ENCODE results near the gene ASB13. TPM values are rescaled to one million over a fixed set of nuclear protein-coding genes. Genes with fewer than 3 reads are reported as not detected.
"Not testable (repeated sequence)": the region's sequence is repeated elsewhere in the genome, so short reads cannot be mapped to it uniquely, and the experiment has no call there.

ASB13 gene
- total RNA-seq, 1 donor from 2014 or later, result 11.2 TPM

DNA sequence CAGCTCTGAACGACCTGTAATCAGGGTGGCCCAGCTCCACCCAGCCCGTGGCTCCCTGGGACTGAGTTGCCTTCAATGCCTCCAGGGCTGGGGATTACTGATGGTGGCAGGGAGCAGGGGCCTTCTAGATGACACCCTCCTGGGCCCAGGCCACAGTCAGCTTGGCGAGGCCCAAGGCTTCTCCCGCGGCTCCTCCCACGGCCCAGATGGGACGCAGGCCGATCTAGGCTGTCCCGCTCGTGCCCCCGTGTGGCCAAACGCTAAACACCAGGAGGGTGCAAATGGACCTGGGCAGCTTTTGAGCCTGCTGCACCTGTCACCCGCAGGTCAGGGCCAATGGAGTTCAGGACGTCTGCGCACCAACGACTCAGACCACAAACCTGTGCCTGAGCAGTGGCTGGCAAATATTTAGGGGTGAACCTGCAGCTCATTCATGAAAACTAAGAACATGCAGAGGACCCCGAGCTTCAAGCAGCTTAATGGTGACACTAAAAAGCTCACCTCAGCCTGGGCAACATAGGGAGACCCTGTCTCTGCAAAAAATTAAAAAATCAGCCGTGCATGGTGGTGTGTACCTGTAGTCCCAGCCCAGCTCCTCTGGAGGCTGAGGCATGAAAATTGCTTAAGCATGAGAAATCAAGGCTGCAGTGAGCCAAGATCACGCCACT lies 43.2 kb downstream of the ASB13 start:
- peak; percentile 94 for DNase-seq

DNA sequence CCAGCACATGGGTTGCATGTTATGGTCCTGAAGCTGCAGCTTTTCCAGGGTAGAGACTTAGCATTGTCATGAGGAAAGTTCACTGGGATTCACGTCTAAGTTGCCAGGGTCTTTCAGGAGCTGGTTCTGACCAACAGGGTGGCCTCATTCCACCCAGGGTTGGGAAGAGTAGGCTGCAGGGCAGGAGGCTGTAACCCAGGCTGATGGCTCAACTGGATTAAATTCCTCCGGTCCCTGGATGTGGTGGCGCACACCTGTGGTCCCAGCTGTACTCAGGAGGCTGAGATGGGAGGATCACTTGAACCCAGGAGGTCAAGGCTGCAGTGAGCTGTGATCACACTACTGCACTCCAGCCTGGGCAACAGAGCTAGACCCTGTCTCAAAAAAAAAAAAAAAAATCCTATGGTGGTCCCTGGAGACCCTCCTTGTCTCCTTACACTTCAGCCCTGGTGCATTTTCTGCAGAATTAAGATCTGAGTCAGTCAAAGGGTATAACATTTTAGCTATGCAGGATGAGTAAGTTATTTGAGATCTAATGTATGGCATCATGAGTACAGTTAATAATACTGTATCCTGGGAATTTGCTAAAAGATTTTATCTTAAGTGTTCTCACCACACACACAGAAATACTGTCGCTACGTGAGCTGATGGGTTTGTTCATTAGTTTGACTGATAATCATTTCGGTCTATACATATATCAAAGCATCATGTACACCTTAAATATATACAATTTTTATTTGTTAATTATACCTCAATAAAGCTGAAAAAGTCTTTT lies 44.0 kb downstream of the ASB13 start:
- no peak for DNase-seq

DNA sequence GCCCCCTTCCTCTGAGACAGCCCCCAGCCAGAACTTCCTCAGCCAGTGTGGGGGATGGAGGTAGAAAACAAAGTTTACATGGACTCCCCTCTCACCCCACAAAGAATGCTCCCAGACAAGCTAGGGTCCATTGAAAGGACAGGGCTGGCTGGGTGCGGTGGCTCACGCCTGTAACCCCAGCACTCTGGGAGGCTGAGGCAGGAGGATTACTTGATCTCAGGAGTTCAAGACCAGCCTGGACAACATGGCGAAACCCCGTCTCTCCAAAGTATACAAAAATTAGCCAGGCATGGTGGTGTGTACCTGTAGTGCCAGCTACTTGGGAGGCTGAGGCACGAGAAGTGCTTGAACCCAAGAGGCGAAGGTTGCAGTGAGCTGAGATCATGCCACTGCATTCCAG lies 45.0 kb downstream of the ASB13 start:
- DNase-seq, result not testable (repeated sequence)

DNA sequence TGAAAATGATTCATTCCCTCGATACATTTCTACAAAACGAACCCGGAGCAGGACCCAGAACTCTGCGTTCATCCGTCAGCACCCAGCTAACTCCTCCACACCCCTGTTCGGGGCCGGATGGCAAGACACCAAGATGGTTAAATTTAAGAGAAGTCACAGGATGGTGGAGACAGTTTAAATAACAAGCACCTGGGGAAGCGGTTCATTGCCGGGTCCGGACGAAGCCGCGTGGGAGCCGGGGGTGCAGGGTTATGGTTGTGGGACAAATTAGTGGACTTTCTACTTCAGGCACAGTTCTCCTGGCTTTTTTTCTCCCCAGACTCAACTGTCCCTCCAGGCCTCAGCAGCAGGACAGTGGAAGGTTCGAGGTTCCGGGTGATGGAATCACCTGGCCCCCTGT lies 45.4 kb downstream of the ASB13 start:
- DNase-seq, result no peak

DNA sequence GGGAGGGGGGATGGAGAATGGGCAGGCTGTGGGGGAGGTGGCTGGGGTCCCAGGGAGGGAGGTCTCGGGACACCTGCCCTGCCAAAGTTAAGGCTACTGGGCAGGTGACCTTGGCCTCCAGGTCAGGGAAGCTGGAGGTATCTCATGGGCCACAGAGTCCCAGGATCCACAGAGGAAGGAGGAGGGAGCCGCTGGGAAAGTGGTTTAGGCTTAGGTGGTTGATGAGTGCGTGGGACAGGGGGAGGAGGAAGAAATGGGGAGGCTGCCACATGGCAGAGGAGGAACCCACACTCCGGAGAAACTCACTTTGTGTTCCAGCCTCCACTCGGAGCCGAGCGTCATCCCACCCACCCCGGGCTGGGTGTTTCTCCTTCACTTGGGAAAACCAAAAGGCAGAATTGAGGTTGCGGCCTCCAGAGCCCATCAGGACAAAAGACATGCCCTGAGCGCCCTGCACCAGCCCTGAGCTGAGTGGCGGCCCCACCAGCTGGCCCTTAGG lies 46.1 kb downstream of the ASB13 start:
- DNase-seq, result no peak

DNA sequence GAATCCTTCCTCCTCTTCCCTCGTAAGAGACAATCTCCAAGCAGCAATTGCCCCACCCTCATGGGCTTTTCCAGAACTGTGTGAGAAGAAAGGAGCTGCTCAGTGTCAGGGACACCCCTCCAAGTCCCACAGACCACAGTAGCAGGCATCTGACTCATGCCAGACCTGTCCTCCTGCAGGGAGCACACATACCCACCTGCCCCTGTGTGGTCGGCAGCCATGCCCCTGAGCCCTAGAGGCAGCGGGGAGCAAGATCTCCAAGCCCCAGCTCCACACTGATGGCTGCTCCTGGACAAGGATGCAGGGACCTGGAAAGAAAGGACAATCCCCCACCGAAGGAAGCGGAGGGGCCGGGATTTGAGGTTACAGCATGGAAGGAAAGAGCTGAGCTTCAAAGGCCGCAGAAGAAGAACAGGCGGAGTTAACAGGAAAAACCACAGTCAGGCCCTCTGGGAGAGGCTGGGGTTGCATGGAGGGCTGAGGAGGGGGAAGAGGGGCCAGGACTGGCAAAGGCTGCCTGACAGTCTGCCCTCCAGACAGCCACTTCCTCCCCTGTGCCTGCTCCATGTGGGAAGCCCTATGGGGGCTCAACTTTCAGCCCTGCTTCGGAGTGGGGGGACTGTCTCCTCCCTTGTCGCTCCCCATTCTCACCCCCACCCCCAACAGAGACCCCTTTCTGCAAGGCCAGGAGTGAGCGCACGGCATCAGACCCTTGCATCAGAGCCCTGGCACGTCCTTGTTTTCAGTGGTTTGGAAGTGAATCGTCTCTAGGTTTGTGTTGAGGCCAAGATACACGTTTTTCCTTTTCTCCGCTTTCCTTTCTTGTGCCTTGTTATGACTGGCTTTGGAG lies 46.8 kb downstream of the ASB13 start:
- peak; percentile 75 for DNase-seq

DNA sequence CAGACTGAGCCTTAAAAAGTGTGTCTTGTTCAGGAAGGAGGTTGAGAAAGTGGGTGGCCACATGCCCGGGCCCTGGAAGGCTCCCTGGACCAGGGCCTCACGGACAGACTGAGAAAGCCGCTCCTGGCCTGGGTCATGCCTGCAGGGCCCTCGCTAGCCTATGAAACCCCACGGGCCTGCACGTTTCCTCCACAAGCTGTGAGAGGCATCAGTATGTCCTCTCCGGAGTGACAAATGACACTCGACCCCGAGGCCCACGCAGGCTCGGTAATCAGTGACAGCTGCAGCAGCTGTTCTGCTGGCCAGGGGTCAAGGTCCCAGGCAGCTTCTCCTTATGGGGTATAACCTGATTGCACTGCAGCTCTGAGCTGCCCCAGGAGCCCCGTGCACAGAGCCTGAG lies 47.6 kb downstream of the ASB13 start:
- DNase-seq, result peak; percentile 70

DNA sequence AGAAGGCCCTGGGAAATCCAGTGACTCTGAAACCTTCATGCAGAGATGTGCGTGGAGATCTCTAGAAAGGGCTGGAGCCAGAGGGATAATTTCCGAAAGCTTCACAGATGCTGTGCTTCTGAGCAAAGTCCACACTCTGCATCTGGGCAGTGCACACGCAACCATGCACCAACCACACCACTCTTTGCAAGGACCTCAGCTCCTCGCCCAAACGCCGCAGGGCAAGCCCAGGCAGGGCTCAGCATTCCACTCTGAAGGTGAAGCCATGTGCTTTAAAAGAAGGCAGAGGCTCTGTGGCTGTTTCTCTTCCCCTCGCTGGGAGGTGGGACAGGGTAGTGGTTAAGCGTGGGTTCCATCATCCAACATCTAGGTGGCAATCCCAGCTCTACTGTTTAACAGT lies 48.4 kb downstream of the ASB13 start:
- DNase-seq, result no peak

DNA sequence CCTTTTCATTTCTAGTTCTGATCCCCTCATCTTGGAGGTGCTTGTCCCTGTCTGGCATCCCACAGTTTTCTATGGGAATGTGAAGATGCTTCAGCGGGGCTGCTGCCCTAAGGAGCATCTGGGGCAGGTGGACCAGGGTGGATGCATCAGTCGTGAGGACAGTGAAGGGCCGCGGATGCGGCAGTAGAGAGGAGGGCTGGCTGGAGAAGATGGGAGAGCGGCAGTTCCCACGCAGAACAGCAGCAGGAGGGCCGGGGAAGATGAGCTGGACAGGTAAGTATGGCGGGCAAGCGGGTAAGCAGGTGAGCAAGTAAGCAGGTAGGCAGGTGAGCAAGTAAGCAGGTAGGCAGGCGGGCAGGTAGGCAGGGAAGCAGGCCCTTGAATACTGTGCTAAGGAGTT lies 48.9 kb downstream of the ASB13 start:
- no peak for DNase-seq

DNA sequence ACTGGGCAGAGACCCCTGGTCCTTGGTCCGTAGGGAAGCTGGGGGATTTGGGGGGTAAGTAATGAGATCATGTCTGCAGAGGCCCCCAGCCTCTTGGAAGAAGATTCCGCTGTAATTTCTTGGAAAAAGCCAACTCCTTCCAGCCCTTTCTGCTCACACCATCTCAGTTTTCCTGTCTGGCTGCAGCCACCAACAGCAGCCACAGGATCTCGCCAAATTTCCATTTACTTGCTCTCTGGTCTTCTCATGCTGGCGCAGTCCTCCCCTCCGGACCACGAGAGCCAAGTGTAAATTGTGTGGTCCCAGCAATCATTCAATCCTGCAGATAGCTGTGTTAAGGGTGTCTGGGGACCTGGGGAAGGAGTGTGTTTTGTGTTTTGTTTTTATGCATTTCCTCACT lies 49.6 kb downstream of the ASB13 start:
- peak; percentile 92 for DNase-seq

DNA sequence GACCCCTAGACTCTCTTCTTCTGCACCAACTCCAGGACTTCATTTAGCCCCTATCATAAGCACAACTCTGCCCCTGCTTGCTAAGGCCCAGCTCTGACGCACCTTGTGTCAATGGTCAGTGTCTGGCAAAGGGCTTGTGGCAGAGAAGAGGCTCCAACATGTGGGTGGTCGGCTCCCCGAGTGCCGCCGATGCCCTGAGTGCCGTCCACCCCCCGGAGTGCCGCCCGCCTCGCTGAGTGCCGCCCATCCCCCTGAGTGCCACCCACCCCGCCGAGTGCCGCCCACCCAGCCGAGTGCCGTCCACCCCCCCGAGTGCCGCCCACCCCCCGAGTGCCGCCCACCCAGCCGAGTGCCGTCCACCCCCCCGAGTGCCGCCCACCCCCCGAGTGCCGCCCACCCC lies 50.3 kb downstream of the ASB13 start:
- no peak for DNase-seq

DNA sequence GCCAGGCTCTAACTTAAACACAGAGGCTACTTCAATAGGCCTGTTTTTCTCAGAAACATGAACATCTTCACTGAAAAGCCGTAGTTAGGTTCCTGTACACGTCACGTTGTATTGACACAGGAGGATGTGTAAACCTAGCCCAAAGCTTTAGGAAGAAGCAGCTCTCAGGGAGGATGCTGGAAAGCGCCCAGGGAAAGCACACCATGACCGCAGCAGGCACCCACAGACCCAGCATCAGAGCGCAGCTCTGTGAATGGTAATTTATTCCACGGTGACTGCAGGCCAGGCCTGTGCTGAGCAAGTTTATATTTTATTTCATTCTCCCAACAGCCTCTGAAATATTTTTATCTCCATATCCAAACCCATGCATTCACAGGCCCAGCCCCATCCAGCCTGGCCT lies 51.1 kb downstream of the ASB13 start:
- DNase-seq, result peak; percentile 80

DNA sequence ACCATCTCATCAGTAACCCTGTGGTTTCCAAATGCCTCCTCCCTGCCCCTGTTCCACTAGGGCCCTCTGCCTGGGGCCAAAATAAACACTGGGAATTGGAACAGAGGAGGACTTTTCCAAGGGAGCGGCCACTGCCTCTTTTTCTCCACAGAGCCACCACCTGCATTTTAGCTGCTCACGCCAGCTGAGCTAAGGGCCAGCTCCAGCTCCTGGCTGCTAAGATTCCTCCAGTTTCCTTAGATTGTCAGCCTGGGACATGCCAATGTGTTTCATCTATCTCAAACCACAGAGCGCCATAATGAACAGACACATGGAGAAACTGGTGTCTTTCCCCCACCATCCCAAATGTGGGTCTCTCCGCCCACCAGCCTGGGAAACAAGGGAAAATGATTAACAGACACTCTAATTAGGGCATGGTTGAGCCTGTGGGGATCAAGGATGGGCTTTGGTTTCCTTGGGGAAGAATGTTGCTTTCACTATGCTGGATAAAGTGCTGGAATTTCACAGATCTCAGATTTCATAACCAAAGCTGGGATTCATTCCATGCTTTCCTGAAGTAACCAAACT lies 52.2 kb downstream of the ASB13 start:
- peak; percentile 92 for DNase-seq

DNA sequence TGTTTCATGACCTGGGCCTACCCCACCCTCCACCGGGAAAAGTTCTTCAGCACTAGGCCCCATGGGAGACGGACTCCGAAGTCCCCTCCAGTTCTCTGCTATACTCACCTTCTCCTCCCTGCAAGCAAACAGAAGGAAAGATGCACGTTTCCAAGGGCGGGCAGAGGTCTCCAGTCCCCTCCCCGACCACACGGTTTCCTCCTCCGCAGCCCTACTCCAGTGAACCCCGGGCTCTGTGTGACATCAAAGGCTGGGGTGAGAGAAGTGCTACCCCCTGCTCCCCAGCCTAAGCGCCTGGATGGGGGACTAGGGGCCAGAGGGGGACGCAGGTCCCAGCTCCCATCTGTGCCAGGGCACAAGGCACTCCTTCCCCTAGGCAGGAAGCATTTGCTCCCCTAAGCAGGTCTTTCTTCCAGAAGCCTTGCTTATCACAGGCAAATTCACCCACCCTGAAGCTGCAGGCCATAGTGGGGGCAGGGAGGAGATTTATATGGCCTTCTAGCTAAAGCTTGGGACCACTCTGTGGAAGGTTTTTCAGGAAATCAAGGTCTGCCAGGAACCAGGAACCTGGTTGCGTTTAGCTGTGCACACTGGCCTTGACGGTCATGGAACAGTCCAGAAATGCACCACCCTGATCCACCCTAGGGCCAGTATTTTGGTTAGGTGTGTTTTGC lies 52.8 kb downstream of the ASB13 start:
- DNase-seq, result no peak

DNA sequence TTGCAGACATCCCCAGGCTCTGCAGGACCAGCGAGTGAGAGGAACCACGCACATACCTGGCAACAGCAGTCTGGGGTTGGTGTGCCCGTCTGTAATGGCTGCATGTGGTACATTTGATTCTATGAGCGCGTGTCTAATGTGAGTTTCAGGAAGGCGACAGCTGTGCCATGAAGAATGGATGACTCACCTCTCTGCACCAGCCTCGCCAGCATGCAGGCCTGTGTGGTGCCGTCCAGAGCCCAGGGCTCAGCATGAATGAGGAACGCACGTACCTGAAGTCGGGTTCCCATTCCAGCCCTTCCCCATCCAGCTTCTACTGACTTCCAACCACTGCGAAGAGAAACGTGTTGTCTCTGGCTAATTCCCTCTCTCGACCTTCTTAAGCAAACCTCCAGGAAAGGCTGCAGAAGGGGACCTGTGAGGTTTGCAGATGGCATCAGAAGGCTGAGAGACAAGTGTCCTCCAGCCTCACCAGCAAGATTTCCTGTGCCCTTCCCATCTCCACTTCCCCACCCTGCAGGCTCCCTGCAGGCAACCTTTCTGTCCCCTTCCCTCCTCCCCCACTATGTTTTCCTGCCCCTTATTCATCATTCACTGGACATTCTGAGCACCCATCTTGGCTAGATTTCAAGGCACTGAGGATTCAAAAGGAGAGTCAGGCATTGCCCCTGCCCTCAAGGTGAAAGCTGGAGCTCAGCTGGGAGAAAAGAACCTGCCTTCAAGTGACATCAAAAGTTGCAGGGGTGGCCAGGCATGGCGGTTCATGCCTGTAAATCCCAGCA lies 54.3 kb downstream of the ASB13 start:
- DNase-seq, result peak; percentile 71

DNA sequence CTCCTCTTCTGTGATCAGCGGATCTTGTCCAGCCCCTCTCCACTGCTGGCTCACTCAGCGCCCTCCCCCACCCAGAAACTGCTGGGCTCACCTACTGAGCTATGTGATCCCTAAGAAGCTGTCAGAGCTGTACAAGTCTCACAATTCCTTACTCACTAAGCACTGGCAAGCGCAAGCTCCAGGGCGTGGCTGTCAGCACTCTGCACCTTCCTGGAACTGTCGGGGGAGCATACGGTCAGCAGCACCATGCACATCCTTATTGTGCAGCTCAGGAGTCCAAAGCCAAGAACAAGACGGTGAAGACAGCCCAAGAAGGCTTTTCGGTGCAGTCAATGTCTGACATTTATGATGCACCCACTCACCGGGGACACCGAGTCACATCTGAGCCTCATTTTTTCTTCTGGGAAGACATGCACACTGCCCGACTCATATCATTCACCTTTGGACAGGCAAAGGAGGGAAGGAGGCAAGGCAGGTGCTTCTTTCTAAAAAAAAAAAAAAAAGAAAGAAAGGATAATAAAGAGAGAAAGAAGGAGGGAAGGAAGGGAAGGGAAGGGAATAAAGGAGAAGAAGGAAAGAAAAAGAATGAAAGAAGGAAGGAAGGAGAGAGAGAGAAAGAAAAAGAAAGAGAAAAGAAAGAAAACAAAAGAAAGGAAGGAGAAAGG lies 56.3 kb downstream of the ASB13 start:
- no peak for DNase-seq

DNA sequence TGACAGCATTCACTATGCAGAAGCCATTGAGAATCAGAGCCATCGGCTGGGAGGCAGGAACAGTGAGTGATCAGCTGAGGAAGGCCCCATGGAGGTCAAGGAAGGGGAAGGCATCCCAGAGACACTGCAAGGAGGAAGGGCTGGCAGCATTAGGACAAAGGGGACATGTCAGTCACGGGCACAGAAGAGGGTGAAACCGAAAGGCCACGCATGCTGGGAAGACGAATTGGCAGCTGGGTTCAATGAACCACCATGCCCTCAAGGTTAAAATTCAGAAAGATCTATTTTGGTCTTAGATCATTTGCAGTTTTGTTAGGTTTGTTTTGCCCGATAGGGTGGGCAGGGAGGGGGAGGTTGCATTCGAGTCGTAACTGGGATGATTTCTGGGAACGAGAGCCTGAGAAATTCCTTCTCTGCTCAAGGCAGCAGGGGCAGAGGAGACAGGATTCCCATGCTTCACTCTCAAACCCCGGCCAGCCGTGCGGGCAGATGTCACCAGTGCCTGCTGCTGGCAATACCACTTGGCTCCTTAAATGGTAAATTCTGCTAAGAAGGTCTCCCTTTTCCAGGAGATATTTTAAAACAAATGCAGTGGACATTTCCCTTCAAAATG lies 57.7 kb downstream of the ASB13 start:
- no peak for DNase-seq

DNA sequence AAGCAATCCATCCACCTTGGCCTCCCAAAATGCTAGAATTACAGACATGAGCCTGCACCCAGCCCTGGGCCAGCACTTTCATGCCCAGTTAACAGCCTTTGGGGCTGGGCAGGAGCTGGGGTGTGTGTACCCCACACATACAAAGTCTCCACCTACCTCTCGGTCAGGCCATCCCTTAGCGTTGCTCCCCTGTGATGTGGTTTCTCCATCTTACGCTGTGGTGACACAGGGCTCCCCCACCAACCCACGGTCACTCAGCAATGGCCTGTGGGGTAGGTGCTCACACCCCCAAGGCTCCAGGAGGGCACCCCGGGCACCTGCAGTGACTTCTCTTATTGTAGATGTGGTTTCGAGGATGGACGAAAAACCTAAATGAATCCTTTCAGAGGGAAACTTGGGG lies 58.8 kb downstream of the ASB13 start:
- no peak for DNase-seq

DNA sequence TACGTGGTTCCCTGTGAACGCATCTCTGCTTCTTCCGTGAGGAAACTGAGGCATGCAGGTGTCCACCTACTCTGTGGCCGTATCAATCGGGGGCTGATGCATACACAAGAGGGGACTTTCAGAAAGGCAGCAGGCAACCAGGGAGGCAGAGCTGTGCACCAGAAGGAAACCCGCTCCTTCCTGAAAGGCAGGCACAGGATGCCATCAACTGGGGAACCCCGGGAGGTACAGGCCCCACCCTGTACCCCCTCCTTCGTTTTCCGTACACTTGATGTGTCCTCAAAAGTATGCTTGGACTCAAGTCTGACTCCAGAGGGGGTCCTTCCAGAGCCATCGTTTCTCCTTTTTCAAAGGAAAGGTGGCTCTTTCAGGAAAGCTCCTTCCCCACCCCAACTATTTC lies 59.5 kb downstream of the ASB13 start:
- DNase-seq, result no peak

DNA sequence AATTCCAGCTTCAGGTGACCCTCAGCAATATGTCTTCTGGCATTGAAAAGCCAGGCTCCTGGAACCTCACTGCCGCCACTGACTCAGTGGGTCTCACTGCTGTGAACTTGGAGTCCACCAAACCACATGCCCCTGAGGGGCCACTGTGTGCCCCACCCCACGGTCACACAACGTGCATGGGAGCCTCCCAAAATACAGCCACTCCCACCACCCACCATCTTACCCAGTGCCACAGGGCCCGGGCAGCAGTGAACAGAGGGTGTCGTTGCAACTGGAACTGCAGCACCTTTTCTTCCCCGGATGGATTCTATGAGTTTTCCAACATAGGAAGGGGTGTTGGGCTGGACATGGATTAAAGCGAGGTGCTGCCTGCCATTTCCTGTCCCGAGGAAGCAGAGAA lies 60.1 kb downstream of the ASB13 start:
- no peak for DNase-seq

All from tongue (tissue), 2 donors.